NCI-H2029 (cell line): Measurements from ENCODE around the gene STPG3.

Experiments
- DNase-seq: peaks from one replicate; lab custom pipeline; 2025; lab: John Stamatoyannopoulos, UW

STPG3 gene

DNA sequence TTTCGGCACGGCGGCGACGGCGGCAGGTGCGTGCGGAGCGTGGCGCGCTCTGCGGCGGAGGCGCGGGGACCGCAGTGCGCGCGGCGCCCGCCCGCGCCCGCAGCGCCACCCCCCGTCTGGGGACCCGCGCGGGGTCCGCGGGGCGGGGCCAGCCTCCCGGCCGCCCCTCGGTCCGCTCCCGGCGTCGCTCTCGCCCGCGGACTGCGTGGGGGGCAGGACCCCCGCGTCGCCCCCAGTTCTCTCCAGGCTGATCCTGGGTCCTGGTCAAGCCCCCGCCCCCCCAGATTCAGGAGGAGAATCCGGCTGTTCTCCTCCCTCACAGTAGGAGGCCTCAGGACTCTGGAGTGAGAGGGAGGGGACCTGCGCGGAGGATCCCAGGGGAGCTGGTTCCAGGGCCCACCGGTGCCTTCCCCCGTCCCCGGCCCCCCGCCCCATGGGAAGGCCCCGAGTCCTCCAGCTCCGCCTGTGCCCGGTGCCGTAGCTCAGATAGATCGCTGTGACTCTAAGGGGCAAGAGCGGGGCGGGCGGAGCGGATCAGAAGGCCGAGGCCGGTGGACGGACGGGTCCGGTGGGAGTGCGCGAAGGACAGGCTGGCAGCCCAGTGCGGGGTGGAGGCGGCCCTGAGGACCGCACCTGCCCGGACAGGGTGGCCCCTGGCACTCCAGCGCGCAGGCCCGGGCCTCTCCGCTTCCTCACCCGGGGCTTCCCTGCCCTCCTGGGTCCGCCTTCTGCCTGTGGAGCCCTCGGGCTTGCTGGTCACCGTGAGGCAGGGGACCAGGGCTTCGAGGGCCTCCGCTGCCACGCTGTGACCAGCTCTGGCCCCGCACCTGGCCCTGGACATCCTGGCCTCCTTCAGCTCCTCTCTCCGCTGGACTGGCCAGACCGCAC, 28.7 kb upstream of the STPG3 start, which contains the start of gene RNF208:
Gene RNF208, minus strand, starts transcription at position 51 of the 888 bp plus-strand sequence. CDS start 1,028 bp downstream, outside the sequence.
- no peak for DNase-seq

DNA sequence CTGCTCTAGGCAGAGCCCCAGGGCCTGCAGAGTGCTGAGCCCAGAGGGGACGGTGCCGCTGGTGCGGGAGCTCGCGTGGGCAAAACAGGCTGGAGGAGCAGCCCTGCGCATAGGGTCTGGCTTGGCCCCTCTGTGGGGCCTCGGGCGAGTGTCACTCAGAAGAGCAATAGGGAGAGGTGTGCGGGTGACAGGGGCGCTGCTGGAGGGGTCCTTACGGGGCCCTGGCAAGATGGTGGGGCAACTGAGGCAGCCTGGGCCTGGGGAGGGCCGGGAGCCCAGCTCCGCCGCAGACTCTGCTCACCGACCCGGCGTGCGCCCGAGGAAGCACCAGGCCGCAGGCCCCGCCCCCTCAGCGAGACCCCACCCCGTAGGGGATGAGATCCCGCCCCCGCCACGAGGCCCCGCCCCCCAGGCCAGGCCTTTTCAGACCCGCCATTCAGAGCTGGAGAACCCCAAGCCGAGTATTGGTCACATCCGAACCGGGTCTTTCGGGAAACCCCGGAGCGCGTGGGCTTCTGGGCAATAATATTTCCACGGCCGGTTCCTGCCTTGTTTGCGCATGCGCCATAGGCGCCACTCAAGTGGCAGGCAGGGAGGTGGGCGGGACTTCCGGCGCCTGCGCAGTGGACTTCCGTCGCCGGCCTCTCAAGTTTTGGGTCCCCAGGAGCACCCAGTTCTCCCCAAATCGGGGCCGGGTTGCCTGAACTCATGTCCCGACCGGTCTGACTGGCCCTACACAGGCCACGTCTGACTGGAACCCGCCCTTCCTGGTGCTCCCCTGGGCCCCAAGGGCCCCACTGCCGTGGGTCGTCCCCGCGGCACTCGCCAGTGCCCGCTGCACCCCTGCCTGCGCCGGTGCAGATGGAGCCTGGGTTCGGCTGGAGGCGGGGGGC, 27.8 kb upstream of the STPG3 start:
- DNase-seq, result peak; percentile 99

DNA sequence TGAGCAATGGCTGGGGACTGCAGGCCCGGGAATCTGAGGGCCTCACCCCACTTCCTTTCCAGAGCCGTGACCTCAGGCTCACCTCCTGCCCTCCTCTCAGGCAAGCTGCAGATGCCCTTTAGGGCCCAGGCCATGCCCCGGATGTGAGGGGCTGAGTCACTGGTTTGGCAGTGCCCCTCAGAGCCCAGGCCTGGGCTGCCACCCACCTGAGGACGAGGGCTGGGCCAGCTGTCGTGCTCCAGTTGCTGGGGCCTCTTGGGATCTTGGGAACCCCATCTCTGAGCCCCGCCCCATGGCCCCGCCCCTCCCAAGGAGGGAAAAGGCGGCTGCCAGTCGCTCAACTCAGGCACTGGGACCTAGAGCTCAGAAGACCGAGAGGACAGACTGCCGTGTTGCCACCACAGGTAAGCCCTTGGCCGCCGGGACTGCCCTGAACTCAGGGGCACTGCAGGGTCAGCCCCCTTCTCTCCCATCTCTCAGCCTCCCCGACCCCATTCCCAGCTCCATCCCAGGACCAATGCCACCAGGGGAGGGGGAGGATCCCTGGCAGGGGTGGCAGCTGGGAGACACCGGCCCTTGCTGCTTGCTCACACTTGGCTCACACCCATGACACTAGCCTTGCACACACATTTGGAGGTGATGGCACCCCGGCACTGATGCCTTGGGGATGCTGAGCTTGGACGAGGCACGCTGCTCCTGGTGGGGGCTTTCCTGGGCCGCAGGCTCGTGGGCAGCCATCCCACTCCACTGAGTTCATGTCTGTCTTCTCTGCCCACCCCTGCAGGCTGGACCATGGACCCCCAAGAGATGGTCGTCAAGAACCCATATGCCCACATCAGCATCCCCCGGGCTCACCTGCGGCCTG, 26.0 kb upstream of the STPG3 start, which contains the start of gene CYSRT1:
Gene CYSRT1, plus strand, starts transcription at position 345 of the 865 bp plus-strand sequence. Its CDS starts 448 bp downstream, at position 793.
- no peak for DNase-seq

DNA sequence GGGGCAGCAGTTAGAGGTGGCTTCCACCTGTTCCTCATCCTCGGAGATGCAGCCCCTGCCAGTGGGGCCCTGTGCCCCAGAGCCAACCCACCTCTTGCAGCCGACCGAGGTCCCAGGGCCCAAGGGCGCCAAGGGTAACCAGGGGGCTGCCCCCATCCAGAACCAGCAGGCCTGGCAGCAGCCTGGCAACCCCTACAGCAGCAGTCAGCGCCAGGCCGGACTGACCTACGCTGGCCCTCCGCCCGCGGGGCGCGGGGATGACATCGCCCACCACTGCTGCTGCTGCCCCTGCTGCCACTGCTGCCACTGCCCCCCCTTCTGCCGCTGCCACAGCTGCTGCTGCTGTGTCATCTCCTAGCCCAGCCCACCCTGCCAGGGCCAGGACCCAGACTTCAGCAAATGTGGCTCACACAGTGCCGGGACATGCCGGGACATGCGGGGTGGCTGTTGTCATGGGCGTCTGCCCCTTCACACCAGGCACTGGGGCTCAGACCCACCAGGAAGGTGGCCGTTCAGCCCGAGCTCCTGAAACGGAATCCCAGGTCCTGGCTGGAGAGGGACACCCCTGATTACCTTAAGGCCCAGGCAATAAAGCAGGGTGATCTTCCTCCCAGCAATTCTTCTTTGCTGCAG, 25.3 kb upstream of the STPG3 start:
- no peak for DNase-seq

DNA sequence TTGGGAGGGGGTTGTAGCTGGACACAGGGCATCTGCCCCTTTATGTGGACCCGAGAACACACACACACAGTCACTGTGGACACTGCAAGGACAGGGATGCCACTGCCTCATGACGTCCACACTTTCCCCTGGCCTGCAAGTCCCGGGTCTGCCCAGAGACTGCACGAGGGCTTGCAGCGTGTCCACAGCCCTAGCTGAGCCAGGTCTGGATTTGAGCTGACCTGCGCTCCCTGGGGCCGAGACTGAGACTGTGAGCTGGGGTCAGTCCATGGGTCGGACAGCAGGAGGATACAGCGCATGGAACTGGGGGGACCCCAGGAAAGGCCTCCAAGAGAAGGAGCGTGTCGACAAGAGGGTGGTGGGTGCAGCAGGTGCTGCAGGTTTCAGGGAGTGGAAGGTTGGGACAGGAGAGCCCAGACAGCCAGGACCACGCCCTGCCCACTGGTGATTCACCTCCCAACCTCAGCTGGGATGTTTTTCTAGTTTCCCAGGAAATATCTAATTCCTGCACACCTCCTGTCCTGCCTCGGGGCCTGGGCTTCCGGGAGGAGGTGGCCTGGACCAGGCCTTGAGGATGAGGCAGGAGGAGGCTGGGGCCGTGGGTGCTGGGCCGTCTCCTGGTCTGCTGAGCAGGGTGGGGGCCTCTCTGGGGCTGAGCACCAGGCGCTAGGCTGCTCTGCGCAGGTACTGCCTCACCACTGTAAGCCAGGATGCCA, 24.6 kb upstream of the STPG3 start:
- no peak for DNase-seq

DNA sequence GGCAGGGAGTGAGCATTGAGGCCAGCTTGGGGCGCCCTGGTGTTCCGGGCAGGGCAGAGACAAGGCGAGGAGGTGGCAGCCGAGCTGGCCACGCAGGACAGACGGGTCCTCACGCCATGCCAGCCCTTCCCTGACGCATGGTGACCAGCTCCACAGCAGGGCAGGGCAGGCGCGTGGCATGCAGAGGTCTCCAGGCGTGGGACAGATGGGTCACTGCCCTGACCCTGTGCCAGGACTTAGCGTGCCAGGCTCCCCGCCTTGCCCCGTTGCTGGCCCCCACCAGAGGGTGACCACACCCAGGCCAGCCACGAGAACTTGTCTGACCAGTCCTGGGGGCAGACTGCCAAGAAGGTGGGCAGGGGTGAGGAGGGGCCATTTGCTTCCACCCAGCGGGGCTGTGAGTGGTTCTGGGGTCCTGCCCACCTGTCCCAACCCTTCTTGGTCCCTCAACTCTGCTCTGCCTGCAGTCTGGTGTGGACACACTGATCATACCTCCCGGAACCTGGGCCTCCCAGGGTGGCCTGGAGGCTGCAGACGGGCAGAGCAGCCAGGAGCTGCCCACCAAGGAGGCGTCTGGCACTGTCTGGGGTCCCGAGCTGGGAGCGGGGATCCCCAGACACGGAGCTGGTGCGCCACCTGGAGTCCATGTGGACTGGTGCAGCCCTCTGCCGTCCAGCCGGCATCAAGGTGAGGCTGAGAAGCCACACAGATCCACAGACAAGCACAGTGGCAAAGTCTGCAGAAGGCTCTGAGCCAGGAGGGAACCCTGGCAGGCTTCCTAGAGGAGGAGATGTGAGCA, 23.8 kb upstream of the STPG3 start, which contains the start of gene RNF224:
Gene RNF224, plus strand, starts transcription at position 449 of the 799 bp plus-strand sequence. CDS start 834 bp downstream, outside the sequence.
- DNase-seq, result peak; percentile 68

DNA sequence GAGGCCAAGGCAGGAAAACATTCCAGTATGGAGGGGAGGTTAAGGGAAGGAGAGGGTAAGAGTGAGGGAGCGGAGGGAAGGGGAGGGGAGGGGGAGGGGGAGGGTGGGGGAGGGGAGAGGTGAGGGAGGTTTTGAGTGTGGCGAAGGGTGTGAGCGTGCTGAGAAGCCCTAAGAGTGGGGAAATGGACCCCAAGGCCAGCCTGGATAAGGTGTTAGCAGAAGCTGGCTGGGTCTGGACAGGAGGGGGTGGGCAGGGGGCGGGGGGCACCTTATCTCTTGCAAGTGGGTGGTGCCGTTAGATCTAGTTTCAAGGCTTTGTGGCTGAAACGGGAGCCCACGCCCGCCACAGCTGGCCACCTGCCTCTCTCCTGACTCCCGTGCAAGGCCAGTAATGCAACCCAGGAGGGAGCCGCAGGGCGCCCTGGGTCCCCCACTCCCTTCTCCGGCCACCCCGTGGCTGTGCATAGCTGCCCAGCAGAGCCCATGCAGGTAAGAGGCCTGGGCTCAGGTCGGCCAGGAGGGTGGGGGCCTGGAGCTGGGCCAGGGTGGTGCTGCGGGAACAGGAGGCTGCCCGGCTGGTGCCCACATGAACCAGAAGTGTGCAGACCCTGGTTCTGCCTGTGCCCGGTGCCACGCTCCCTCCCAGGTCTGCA, 23.1 kb upstream of the STPG3 start:
- DNase-seq, result no peak

DNA sequence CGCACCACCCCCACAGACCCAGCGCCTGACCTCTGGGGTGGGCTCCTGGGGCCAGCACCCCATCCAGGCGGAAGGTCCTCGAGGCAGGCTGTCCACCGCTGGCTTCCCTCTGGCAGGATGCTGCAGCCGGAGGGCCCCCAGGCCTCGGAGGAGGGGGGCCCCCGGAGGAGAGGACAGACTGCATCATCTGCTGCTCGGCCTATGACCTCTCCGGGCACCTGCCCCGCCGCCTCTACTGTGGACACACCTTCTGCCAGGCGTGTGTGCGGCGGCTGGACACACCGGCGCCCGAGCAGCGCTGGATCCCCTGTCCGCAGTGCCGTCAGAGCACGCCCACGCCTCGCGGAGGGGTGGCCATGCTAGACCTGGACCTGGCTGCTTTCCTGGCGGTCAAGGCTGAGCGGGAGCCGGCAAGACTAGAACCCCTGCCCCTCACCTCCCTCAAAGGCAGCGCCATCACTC, 22.5 kb upstream of the STPG3 start:
- DNase-seq, result no peak

DNA sequence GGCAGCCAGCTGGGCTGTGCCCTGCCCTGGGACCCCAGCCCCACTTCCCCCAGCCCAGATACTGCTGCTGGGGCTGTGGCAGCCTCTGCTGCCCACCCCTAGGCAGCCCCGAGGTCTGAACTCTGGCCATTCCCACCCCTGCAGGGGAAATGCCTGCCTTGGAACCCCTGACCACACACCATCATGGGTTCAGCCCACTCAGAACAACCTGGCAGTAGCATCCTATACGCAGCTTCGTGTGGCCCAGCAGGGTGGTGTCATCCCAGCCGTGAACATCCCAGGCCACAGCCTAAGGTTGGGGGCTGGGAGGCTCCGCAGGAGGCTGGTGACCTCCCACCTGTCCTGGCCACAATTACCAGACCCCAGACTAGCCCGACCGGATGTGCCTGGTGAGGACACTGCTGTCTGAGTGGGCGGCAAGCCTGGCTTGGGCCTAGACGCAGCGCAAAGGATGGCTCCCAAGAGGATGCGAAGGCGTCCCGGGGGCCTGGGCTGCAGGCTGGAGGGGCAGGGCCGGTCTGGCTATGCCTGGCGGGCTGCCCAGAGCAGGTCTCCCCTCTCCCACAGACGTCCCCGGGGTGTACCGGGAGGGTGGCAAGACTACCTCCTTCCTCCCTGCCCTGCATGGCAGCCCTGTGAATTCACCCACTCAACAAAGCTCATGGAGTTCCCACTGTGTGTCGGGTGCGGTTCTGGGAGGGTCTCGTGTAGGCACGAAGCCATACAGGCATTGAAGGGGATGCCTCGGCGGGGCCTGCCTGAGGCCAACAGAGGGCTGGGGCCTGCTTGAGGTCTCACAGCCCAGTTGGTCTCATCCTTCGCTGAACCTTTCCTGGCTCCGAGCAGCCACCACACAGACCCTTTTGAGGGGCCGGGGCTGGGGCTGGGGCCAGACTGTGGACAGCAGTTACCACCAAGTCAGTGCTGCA, 21.9 kb upstream of the STPG3 start:
- DNase-seq, result no peak

DNA sequence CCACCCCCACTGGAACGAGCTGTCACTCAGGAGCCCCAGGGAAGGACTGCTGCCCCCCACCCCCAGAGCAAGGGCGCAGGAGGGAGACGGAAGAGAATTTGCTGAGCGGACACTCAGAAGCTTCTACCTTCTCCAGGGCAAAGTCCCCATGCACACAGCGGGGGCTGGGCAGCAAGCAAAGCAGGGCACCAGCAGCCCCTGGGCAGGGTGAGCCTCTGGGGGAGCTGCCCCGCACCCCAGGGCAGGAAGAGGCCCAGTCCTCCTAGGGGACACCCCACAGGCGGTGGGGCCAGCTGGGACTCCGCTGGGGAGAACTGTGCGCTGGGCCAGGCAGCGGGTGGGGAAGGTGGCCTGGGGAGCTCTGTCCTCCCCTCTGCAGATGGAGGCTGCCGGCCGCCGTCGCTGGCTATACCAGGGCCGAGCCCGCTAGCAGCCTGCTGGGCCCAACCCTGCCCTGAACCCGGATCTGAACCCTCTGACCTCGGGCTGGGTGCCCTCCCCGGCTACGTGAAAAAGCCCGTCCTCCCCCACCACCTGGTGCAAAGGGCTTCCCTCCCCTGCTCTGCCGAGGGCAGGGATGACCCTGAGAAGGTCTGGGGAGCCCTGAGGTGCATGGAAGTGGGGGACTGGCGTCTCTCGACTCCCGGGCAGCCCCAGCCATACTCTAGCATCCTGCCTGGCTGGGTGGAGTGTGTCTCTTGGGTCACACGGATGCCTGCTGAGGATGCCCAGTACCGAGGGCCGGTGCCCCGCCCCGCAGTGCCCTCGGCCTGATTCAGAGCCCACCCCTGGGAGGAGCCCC, 21.0 kb upstream of the STPG3 start:
- no peak for DNase-seq

DNA sequence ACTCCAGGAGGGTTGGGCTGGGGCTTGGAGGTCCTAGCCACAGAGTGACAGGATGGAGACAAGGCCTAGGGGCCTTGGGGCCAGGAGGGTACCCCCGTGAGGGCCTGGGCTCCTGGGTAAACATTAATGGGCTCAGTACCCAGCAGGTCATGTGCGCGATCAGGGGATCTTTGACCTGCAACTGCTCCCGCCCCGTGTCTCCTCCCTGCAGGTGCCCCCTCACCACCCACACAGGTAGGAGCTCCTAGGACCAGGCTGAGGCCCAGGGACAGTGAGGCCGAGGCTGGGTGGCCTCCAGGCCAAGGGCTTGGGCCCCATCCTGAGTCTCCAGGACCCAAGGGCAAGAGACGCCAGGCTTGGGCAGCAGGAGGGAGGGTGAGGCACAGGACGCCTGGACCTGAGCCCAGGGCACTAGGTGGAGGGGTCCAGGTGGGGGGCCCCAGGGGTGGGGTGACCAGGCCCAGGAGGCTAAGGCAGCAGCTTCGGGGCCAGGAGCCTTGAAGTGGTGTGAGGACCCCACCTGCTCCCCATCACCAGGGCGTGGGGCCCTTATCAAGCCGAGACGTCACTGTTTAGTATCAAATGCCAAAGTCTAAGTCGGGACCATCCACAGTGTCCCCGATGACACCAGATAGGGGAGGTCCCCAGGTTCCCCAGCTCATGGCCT, 20.2 kb upstream of the STPG3 start, which contains the start of gene SLC34A3:
Gene SLC34A3, plus strand, starts transcription at position 197 of the 667 bp plus-strand sequence. CDS start 802 bp downstream, outside the sequence.
- DNase-seq, result no peak

DNA sequence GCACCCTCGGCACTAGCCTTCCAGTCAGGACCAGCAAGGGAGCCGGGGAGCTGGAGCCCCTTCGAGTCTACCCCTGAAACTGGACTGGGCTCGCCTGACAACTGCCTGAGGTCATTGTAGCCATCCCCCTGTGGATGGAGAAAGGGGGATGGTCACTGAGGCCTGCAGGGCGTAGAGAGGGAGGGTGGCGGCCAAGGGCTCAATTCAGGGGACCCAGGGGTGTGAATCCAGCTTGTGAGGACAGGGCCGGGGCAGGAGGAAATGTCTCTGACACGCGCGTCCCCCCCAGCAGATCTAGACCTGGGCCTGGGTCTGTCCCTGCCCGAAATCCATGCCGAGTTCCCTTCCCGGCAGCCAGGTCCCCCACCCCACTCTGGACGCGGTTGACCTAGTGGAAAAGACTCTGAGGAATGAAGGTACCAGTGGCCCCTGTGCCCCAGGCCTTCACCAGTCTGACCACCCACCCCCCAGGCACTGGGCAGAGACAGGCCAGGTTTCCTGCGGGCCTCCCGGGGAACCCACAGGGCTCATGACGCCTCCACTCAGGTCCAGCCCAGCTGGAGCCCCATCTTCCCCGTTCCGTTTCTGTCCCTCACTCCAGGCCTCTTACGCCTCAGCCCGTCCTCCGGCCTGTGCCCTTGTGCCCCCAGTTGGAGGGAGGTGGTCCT, 19.6 kb upstream of the STPG3 start:
- DNase-seq, result no peak

DNA sequence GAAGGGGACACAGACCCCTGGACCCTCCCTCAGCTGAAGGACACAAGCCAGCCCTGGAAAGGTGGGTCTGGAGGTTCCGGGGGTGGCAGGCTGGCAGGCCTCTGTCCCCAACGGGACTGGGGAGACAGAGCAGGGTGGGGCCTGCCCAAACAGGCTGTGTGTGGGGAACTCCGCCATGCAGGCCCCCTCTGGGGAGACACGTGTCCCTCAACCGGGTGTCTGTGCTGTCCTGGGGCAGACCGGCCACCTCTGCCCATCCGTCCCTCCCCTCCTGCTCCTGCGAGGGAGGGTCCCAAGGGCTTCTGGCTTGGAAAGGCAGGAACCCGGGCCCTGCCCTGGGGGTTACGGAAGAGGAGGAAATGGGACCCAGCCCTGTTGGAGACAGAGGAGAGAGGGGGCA, 19.0 kb upstream of the STPG3 start:
- DNase-seq, result no peak

DNA sequence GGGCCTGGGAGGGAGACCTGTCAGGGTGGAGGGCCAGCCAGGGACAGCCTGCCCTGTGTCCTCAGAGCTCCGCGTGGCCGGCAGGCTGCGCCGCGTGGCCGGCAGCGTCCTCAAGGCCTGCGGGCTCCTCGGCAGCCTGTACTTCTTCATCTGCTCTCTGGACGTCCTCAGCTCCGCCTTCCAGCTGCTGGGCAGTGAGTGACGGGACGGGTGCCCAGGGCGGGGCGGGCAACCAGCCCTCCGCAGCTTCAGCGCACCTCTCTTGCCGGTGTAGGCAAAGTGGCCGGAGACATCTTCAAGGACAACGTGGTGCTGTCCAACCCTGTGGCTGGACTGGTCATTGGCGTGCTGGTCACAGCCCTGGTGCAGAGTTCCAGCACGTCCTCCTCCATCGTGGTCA, 18.6 kb upstream of the STPG3 start:
- no peak for DNase-seq

DNA sequence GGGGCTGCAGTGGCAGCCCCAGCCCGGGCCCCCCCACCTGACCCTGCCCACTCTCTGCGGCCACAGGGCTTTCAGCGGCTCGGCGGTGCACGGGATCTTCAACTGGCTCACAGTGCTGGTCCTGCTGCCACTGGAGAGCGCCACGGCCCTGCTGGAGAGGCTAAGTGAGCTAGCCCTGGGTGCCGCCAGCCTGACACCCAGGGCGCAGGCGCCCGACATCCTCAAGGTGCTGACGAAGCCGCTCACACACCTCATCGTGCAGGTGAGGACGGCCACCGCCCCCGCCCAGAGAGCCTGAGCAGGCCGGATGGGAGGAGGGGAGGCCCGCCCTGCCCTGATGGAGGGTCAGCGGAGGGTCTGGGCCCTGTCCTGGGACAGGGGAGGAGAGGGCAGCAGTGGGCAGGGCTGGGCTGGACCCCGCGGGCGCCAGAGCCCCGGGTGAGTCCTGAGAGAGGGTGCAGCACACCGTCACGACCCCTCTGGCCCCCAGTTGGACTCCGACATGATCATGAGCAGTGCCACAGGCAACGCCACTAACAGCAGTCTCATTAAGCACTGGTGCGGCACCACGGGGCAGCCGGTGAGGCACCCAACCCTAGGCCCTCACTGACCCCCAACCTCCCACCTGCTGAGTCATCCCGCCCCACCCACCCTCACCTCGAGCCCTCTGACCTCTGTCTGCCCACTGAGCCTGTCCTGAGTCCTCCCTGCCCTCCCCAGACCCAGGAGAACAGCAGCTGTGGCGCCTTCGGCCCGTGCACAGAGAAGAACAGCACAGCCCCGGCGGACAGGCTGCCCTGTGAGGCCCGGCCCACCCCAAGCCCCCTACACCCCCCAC, 17.7 kb upstream of the STPG3 start:
- DNase-seq, result no peak
